GM19438 (cell line): ENCODE measurements around the gene REEP1.
"Not testable (repeated sequence)": the region's sequence is repeated elsewhere in the genome, so short reads cannot be mapped to it uniquely, and the experiment has no call there.

ENCODE experiments used
- ATAC-seq: cut with Tn5 transposase; IDR thresholded peaks from one replicate; pipeline ENCODE4 v1.9.1; 2021; ENCODE audit warnings: low read depth; ENCODE audit not compliant: unreplicated experiment

Gene REEP1

DNA sequence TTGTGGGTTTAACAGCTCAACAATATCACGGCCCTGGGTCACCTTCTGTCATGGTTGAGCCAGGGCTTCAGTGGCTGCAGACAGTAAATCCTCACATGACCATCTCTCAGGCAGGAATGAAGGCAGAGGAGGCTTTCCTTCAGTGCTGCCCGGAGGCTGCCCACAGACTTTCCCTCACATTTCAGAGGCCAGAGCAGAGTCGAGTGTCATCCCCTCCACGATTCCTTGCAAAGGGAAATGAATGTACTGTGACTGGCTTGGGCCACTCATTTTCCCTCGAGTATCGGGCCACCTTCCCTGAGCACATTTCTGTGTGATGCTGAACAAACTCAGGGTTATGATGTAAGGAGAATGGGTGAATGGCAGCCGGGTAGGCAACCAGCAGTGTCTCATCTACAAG lies 10.0 kb upstream of the REEP1 start:
- no peak for ATAC-seq

DNA sequence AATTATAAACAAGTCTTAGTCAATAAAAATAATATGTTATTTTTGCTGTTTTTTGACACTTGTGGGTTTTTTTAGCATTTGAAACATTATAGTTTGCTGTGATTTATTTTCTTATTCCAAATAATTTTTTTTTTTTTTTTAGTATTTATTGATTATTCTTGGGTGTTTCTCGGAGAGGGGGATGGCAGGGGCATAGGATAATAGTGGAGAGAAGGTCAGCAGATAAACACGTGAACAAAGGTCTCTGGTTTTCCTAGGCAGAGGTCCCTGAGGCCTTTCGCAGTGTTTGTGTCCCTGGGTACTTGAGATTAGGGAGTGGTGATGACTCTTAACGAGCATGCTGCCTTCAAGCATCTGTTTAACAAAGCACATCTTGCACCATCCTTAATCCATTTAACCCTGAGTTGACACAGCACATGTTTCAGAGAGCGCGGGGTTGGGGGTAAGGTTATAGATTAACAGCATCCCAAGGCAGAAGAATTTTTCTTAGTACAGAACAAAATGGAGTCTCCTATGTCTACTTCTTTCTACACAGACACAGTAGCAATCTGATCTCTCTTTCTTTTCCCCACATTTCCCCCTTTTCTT lies 8.5 kb upstream of the REEP1 start:
- ATAC-seq = not testable (repeated sequence)

DNA sequence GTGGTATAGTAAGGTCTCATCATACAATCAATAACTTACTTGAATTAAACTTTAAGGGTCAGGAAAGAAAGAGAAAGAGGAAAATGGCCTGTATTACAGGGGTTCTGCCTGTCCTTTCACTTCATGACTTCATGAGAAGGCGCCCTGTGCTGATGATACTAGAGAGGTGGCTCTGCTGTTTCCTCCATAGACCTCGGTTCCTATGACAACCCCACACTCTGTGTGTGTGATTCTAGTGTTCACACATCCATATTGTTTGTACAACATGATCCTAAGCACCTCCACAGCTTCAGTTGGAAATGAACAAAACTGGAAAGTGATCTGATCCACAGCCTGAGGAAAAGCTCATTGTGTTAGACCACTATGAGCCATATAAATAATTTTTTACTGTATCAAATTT lies 7.0 kb upstream of the REEP1 start:
- ATAC-seq = no peak

- ATAC-seq = no peak
These were observed 5.1 kb upstream of the REEP1 start for GRCh38 chr2:86342488-86342887.

DNA sequence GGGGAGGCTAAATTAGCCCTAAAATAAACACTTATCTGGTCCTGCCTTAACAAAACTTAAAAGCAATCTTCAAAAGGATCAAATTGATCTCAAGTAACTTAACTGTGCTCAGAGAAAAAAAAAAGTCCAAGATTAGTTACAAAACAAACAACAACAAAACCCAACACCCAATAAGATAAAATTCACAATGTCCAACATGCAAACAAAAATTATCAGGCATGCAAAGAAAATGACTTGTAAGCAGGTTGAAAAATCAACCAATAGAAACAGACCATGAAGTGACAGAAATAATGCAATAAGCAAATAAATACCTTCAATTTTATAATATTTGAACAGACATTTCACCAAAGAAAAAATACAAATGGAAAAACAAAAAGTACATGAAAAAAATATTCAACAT lies 4.0 kb upstream of the REEP1 start:
- no peak for ATAC-seq

DNA sequence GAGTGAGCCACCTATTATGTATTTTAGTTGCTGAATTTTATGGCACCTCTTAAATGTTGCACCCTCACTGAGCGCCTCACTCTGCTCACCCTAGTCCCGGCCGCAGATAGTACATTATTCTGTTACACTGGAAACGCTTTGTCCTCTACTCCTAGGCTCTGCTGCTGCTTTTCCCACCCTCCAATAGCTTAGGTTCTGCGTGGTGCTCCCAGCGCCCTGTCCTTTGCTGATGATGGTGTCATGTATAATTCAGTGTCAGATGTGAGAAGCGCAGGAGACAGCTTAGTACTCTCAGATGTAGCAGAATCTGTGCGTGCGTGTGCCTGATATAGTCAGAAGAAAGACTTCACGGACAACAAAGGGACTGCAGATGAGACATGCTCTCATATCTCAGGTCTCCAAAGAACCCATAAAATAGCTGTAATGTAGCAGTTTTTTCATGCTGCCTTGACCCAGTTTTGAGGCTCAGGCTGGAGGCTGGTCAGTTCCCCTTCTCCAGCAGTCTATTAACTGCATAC lies 1.4 kb upstream of the REEP1 start:
- no peak for ATAC-seq

GRCh38 chr2:86336675-86337243 lies 667 bp downstream of the REEP1 start:
- no peak for ATAC-seq

DNA sequence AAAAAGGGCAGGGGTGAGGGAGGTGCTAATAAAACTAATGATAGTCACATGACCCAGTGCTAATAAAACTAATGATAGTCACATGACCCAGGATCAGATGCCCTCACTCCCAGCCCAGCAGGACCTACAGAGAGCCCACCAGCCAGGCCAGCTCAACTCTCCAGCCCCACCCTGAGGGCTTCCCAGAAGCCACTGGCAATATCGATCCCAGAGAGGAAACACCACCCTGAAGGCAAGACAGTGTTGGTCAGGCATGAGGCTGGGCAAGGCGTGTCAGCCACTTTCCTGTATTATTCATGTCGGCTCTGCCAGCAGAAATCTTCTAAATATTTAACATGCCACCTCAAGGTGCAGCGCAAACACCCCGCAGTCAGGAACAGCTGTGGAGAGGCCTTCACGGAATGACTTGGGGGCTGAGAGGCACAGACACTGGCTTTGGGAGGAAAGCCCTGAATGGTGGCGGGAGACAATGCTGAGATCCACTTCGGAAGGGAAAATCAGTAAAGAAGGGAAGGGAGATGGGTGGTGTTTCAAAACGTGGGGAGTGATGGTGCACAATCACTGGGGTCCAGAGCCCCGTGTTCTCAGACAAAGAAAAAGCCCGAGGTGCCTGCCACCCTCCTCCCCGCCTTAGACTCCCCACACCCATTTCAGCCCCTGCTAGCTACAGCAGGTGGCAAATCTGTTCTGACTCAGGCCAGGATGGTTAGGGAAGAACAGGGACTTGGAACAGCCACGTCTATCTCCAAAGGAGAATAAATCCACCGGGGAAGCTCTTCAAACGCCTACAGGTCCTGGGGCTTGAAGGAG lies 1.4 kb downstream of the REEP1 start:
- ATAC-seq = no peak

- no peak for ATAC-seq
These were observed 4.0 kb downstream of the REEP1 start for GRCh38 chr2:86333378-86333777.

GRCh38 chr2:86332654-86333053 lies 4.8 kb downstream of the REEP1 start:
- ATAC-seq = no peak

- no peak for ATAC-seq
These were observed 6.0 kb downstream of the REEP1 start for GRCh38 chr2:86331384-86331783.

DNA sequence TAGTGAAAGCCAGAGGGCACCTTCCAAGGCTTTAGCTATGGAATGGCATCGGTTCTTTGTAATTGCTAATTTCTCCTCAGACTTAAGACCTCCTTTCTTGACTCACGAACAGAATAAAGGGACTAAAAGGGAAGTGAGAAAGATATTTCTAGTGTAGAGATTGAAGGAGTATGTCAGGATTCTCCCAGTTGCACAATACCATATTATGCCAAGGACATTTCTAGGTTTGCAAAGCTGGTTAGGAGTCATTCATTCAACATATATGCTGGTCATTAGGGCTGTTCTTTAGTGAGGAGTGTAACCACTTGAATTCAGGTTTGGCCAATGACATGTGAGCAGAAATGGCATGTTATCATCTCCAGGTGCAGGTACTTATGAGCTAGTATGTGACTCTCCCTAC lies 7.4 kb downstream of the REEP1 start:
- no peak for ATAC-seq

DNA sequence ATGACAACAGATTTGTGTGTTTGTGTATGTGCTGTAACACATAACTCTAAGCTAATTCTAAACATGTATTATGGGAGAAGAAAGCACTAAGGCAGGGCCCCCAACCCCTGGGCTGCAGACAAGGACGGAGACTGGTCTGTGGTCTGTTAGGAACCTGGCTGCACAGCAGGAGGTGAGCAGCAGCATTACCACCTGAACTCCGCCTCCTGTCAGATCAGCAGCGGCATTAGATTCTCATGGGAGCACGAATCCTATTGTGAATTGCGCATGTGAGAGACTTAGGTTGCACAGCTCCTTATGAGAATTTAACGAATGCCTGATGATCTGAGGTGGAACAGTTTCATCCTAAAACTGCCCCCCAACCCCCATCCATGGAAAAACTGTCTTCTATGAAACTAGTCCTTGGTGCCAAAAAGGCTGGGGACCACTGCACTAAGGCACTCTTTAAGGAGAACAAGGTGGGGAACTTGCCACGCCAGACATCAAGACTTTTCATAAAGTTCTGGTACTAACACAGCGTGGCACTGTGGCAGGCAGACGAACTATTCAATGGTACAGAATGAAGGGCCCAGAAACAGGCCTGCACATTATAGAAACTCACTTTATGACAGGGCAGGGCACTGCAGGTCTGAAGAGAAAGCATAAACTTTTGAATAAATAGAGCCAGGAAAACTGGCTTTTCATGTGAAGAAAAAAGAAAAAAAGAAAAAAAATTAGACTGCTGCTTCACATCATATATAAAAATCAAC lies 14.0 kb downstream of the REEP1 start:
- ATAC-seq = no peak

- no peak for ATAC-seq
These were observed 17.5 kb downstream of the REEP1 start for GRCh38 chr2:86319700-86320580.

DNA sequence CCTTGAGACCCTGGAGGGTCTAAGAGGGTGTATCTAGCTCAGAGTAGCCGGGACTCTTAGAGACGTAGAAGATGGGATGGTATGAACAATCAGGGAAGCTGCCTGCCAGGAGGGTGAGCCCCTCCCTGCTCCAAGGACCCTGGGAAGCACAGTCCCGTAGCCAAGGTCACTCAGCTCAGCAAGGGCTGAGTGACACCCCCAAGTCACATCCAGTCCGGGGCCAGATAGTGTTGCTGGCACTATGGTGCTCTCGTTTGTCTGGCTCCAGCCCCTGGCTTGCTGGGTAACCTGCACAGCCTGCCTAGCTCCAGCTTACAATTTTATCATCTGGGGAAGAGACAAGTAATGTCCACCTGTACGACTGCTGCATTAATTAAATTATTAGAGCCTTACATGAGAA lies 22.3 kb downstream of the REEP1 start:
- ATAC-seq = no peak

DNA sequence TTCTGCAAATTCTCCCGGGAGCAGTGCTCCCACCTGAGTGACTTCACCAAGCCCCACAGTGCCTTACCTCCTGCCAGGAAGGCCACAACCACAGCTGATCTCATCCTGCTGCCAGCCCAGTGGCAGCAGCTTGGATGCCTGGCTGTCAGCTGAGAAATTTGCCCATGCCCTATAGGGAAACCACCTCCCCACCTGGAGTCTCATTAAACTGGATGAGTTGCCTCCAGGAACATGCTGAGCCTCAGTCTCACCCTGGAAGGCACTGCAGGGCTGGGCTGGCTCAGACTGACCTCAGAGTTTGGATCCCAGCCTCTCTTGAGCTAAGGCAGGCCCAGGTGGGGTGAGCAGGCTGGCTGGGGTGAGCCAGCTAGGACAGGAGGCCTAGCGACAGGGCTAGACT lies 23.3 kb downstream of the REEP1 start:
- no peak for ATAC-seq

DNA sequence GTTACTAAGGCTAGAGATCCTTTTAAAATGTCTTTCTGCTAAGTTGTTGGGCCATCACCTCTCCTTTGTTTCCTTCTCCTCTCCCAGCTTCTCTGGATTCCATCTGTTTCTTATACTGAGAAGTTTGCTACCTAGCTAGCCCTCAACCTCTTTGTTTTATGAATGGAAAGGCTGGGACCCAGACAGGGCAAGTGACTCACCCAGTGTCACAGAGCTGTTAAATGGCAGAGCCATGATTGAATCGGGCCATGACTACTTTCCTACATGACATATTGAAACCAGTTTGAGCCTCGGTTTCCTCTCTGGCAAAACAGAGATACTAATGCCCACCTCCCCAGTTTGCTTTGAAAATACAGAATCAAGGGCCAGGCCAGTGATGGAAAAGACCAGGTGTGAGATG lies 24.1 kb downstream of the REEP1 start:
- ATAC-seq = no peak

GRCh38 chr2:86311879-86312278 lies 25.5 kb downstream of the REEP1 start:
- ATAC-seq = no peak

DNA sequence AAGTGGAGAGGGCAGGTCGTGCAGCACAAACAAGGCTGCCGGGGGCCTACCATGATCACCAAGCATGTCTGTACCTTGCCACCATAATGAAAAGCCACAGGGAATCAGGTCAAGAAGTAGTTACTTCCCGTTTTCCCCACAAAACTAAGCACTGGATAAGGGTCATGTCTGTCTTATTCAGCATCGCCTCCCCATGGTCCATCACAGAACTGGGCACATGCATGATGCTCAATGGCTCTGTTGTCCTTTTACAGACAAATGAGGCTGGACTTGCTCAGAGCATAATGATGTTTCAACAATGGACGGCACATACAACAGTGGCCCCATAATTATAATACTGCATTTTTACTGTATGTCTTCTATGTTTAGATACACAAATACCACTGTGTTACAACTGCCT lies 27.5 kb downstream of the REEP1 start:
- no peak for ATAC-seq

DNA sequence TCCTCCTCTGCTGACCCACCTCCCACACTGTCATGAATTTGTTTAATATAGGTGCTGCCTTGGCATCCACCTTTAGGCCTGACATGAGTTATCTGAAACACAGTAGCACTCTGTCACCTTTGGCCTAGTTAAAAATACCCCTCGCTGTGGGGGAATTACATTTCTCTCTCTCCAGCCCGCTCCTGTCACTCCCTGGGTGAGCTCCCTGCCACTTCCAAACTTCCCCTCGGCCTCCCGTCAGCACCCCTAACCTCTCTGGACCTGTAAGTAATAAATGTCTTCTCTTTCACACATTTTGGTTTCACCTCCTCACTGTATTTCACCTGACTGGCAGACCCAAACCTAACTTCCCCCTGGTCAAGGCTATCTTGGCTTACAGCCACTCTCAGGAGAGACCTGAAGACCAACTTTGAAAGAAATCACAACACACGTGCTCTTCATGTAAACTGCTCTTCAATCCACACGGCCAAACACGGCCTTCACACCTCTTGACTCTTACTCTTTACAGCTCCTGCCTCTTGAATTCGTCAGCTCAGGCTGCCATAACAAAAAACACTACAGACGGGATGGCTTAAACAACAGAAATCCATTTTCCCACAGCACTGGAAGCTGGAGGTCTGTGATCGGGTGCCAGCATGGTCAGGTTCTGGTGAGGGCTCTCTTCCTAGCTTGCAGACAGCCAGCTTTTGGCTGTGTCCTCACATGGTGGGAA lies 28.3 kb downstream of the REEP1 start:
- no peak for ATAC-seq
